ENCODE measurements around the gene EBF3. TPM values are rescaled to one million over a fixed set of nuclear protein-coding genes. Genes with fewer than 3 reads are reported as not detected.
"Not testable (repeated sequence)": the region's sequence is repeated elsewhere in the genome, so short reads cannot be mapped to it uniquely, and the experiment has no call there.

EBF3 gene
- total RNA-seq, 1 experiment from 2014 or later = not detected

DNA sequence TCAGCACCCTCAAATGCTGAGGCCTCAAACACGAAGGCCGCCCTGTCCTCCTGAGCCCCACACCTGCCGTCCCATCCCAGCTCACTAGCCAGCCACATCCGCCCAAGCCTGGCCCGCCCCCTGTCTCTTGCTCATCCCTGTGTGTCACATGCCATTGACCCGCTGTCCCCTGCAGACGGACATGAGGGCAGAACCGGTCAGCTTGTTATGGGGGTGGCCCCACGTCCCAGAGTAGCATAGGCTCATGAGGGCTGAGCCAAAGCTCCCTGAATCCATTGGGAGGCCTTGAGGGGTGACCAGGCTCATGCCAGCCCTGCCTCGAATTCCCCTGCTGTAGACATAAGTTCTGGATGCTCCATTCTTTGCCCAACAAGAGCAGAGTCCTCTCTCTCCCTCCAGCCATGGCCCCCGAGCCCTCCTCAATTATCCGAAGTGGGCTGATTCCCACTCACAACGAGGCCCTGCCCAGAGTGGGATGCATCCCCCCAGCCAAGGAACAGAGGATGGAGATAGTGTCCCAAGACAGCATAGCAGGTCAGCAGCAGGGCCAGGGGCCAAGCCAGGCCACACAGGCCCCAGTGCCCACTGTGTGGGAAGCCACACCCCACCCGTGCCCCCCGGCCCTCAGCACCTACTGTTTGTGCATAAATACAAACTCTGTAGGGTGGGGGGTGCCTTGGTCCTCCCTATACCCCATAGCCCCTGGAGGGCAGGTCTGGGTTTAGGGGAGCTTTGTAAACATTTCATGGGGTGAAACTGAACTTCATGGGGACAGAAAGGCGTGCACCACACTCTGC is 42.1 kb downstream of the EBF3 start:
- POLR2A ChIA-PET (ENCODE audit: unreplicated experiment) = no interaction called here
- Histone ChIP-seq H3K4me3 (no peak overlapping the region), H2AFZ (no peak overlapping the region), H3F3A (ENCODE audit: insufficient read depth, low read depth) (no peaks in the 10 kb centered on the region), H3K4me1 (replicated peaks; ENCODE audit: insufficient read depth) (no peaks in the 10 kb centered on the region), H4K20me1 (ENCODE audit: insufficient read depth) (no peaks in the 10 kb centered on the region), H3K79me2 (ENCODE audit: low read depth) (no peaks in the 10 kb centered on the region), H3K36me3 (ENCODE audit: low read depth) (no peaks in the 10 kb centered on the region), H3K9me3 (ENCODE audit: insufficient read depth, low read depth) (no peaks in the 10 kb centered on the region), H3K9me2 (ENCODE audit: insufficient read depth) (no peaks in the 10 kb centered on the region), H3K27me3 (ENCODE audit: insufficient read depth, low read depth) (peaks cover 48% of the 10 kb centered on the region), H3K4me2 (no peak overlapping the region), H3K27ac (no peak overlapping the region)
- no TSS peak for BruUV-seq (replicated peaks)
- CTCF ChIA-PET = no interaction called here
- no peak for DNase-seq
- intact Hi-C loops (cut with micrococcal nuclease; ENCODE audit: unreplicated experiment) = no loop called here
- no peak for TF ChIP-seq EZH2 (IDR thresholded peaks at IDR 0.05; ENCODE audit: low read depth)
- TF ChIP-seq, protein P1, sequence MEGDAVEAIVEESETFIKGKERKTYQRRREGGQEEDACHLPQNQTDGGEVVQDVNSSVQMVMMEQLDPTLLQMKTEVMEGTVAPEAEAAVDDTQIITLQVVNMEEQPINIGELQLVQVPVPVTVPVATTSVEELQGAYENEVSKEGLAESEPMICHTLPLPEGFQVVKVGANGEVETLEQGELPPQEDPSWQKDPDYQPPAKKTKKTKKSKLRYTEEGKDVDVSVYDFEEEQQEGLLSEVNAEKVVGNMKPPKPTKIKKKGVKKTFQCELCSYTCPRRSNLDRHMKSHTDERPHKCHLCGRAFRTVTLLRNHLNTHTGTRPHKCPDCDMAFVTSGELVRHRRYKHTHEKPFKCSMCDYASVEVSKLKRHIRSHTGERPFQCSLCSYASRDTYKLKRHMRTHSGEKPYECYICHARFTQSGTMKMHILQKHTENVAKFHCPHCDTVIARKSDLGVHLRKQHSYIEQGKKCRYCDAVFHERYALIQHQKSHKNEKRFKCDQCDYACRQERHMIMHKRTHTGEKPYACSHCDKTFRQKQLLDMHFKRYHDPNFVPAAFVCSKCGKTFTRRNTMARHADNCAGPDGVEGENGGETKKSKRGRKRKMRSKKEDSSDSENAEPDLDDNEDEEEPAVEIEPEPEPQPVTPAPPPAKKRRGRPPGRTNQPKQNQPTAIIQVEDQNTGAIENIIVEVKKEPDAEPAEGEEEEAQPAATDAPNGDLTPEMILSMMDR (conservative IDR thresholded peaks at IDR 0.05) = no peak

DNA sequence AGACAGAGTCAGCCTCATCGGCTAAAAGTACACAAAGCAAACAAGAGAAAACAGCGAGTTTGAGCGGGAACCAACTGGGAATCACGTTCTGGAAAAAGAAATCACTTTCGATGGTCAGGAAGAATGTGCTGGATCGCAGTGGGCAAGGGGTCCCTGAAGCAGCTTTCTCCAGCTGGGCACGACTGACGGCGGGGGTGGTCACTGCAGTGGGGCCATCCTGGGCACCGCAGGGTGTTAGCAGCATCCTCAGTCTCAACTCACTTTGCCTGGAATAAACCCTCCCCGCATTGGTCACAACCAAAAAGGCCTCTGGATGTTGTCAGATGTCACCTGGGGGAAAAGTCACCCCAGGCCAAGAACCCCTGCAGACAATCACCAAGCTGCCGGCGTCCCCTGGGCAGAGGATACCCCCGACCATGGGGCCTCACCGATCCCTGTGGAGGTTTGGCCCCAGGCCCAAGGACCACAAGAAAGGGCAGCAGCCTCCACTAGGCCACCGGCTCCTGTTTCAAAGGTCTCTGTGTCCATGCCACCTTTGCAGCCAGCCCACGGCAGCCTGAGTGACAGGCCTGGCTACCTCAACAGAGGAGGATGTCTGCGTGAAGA is 42.9 kb downstream of the EBF3 start:
- Histone ChIP-seq H3K9me2 (ENCODE audit: insufficient read depth) (no peaks in the 10 kb centered on the region), H3K36me3 (ENCODE audit: low read depth) (no peaks in the 10 kb centered on the region), H3K27me3 (ENCODE audit: insufficient read depth, low read depth) (peaks cover 45% of the 10 kb centered on the region), H3K79me2 (ENCODE audit: low read depth) (no peaks in the 10 kb centered on the region), H4K20me1 (ENCODE audit: insufficient read depth) (no peaks in the 10 kb centered on the region), H3F3A (ENCODE audit: insufficient read depth, low read depth) (no peaks in the 10 kb centered on the region), H2AFZ (no peak overlapping the region), H3K4me1 (replicated peaks; ENCODE audit: insufficient read depth) (no peaks in the 10 kb centered on the region), H3K4me3 (no peak overlapping the region), H3K27ac (no peak overlapping the region), H3K9me3 (ENCODE audit: insufficient read depth, low read depth) (no peaks in the 10 kb centered on the region), H3K4me2 (no peak overlapping the region)
- BruUV-seq (replicated peaks) = no TSS peak
- ChIA-PET POLR2A (ENCODE audit: unreplicated experiment) (no interaction called here), CTCF (no interaction called here)
- intact Hi-C loops (cut with micrococcal nuclease; ENCODE audit: unreplicated experiment) = no loop called here
- no peak for DNase-seq
- TF ChIP-seq, protein P1 (conservative IDR thresholded peaks at IDR 0.05) = no peak
- TF ChIP-seq EZH2 (IDR thresholded peaks at IDR 0.05; ENCODE audit: low read depth) = no peak

DNA sequence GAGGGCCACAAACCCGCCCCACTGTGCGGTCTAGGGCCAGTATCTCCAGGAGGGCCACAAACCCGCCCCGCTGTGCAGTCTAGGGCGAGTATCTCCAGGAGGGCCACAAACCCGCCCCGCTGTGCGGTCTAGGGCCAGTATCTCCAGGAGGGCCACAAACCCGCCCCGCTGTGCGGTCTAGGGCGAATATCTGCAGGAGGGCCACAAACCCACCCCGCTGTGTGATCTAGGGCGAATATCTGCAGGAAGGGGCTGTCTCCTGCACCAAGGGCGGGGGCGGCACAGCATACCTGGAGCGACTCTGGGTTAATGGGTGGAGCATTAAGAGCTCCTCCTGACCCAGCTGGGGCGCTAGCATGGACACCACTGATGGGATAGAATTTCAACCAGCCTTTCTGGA is 43.9 kb downstream of the EBF3 start:
- intact Hi-C loops (cut with micrococcal nuclease; ENCODE audit: unreplicated experiment); H3K9me2 ChIP-seq (ENCODE audit: insufficient read depth); H4K20me1 ChIP-seq (ENCODE audit: insufficient read depth); H3F3A ChIP-seq (ENCODE audit: insufficient read depth, low read depth); CTCF ChIA-PET; H2AFZ ChIP-seq; H3K4me3 ChIP-seq; BruUV-seq (replicated peaks); H3K36me3 ChIP-seq (ENCODE audit: low read depth); H3K79me2 ChIP-seq (ENCODE audit: low read depth); H3K9me3 ChIP-seq (ENCODE audit: insufficient read depth, low read depth); H3K4me2 ChIP-seq; POLR2A ChIA-PET (ENCODE audit: unreplicated experiment); DNase-seq; H3K27ac ChIP-seq; H3K4me1 ChIP-seq (replicated peaks; ENCODE audit: insufficient read depth): not testable (repeated sequence)
- peaks cover 41% of the 10 kb centered on the region for H3K27me3 ChIP-seq (ENCODE audit: insufficient read depth, low read depth)

All from PC-9 (cell line).